Spleen (tissue), 11 donors: Measurements from ENCODE around the gene PTGR1. TPM values are rescaled to one million over a fixed set of nuclear protein-coding genes. Genes with fewer than 3 reads are reported as not detected.

Experiments
- DNase-seq: peaks from one replicate; pipeline ENCODE4 v3.0.0-alpha.2; 2020
- H3K27ac ChIP-seq, 8 donors: fragments of 200-600 bp; sonication (generic) in 7 of 8; 1 replicate in 4 of 8; 2 replicates in 4 of 8; pipeline versions ENCODE4 v1.5.0 to v1.8.0; 2016 to 2021; ENCODE audit warnings: inconsistent platforms in 4 of 8, mild to moderate bottlenecking in 4 of 8, moderate library complexity in 1 of 8
- H3K27me3 ChIP-seq, 7 donors: fragments of 200-600 bp; sonication (generic) in 6 of 7; replicated peaks in 1 of 7; 1 replicate in 4 of 7; 2 replicates in 3 of 7; pipeline versions ENCODE4 v1.5.0 to v1.8.0; 2016 to 2021; ENCODE audit warnings: inconsistent platforms in 3 of 7, mild to moderate bottlenecking in 1 of 7
- H3K36me3 ChIP-seq, 6 donors: fragments of 200-600 bp; sonication (generic) in 5 of 6; 1 replicate in 4 of 6; 2 replicates in 2 of 6; pipeline versions ENCODE4 v1.5.0 to v1.8.0; 2016 to 2021; ENCODE audit warnings: inconsistent platforms in 2 of 6
- H3K4me1 ChIP-seq, 6 donors: fragments of 200-600 bp; sonication (generic) in 5 of 6; 1 replicate in 3 of 6; 2 replicates in 3 of 6; pipeline versions ENCODE4 v1.5.0 to v1.8.0; 2016 to 2021; ENCODE audit warnings: inconsistent platforms in 3 of 6
- H3K4me3 ChIP-seq, 8 donors: fragments of 200-600 bp; sonication (generic) in 7 of 8; 1 replicate in 4 of 8; 2 replicates in 4 of 8; pipeline versions ENCODE4 v1.5.0 to v1.8.0; 2016 to 2021; ENCODE audit warnings: inconsistent platforms in 4 of 8, mild to moderate bottlenecking in 4 of 8, moderate library complexity in 2 of 8
- H3K9me3 ChIP-seq, 8 donors: fragments of 200-600 bp; sonication (generic) in 7 of 8; 1 replicate in 4 of 8; 2 replicates in 4 of 8; pipeline versions ENCODE4 v1.5.0 to v1.8.0; 2016 to 2021; ENCODE audit warnings: inconsistent platforms in 4 of 8
- CTCF ChIP-seq, 11 experiments: fragments of 200-600 bp in 7 of 11; fragments of 450-650 bp in 4 of 11; sonication (generic) in 4 of 11; IDR thresholded peaks in 8 of 11; conservative IDR thresholded peaks in 3 of 11; 1 replicate in 7 of 11; 2 replicates in 4 of 11; pipeline versions ENCODE4 v1.4.0 to v1.8.0; 2016 to 2021; ENCODE audit warnings: antibody characterized with exemption in 11 of 11, inconsistent platforms in 4 of 11, mild to moderate bottlenecking in 1 of 11
- POLR2A ChIP-seq, 3 donors: fragments of 450-650 bp; IDR thresholded peaks; one replicate each; pipeline ENCODE4 v1.5.1; 2017; ENCODE audit warnings: antibody characterized with exemption in 3 of 3, mild to moderate bottlenecking in 1 of 3
- POLR2AphosphoS5 ChIP-seq, 3 donors: sonication (generic); formaldehyde crosslinking; IDR thresholded peaks; one replicate each; pipeline ENCODE4 v1.5.1; 2017; ENCODE audit warnings: antibody characterized with exemption in 3 of 3
- WGBS, 5 donors: extraction: QIAGEN DNeasy Blood & Tissue Kit in 3 of 5; methylation state at CpG; one replicate each; pipeline versions ENCODE4 v1.1.5 to v1.1.7; 2013 to 2018; 5-methylcytosine and 5-hydroxymethylcytosine counted together
- intact Hi-C: fragments of 100-400 bp; cut with DNase I; formaldehyde crosslinking; loops from one replicate; pipeline ENCODE4 v1.15.0; 2023; ENCODE audit warnings: low total_unique reads
- polyA plus RNA-seq, 3 donors: library from polyadenylated mRNA; stranded (reverse); fragments of 200-250 nt; gene quantifications; one replicate each; pipeline ENCODE4 v1.2.1, GENCODE V29; 2013
- total RNA-seq, 7 donors: library from RNA; depleted of rRNA in 3 of 7; stranded (reverse); fragments of >200 nt in 3 of 7; fragmentation: NEBNext Ultra II Directional in 4 of 7; extraction: Animal tissue kit (Norgen Biotek cat#: 25700) in 4 of 7; gene quantifications; one replicate each; pipeline versions ENCODE4 v1.1.0 to v1.2.1, GENCODE V29; 2016 to 2021
- donor health status: healthy with polysubstance abuse.
- donor health status: DM: no; HTN: no; CAD: no; lungs with moderate emphysema.
- donor health status: DM: no; HTN: no; CAD: no.
- donor health status: Bipolar disorder and iron deficiency.
- donor health status: healthy.
- donor health status: DM: no; HTN: no; CAD: no.
- donor health status: DM: yes; HTN: yes; CAD: no.

Gene PTGR1
- total and polyA plus RNA-seq, 10 donors: 2.8 to 14.6 (median 9.6) TPM

DNA sequence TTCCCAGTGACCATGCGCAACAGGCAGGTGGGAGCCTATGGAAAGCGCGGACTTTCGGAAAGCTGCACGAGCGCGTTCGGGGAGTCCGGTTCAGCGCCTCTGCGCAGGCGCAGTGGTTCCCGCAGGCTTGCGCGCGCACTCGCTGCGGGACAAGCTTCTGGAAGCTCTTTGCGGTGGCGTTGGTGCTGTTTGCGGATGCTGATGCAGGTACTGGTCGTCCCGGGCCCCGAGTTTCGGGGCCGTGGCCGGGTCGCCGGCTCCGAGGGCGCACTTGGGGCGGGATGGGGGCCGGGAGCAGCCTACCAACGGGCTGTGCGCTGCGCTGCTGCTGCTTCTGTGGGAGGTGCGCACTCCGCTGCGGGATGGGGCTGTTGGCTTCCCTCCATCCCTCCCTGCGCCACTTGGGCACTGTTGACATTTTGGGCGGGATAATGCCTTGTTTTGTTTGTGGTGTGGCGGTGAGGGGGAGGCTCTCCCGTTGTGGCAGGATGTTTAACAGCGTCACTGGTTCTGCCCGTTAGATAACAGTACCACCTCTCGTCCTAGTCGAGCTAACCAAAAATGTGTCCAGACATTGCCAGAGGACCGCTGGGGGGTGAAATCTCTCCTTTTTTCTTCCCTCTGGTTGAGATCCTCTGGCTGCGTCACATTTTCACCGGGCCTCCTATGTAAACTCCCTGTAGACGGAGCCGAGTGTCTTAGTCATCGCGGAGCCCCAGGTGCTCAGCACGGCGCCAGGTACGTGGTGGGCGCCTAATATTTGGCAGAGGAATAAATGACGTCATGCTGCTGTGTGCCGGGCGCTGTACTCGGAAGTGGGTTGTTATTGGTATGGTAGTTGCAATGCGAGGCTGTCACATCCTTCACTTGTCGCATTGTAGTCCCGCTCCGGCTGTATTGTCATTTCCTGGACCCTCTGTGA, 74.1 kb downstream of the PTGR1 start, which contains the start of gene ZNF483:
Gene ZNF483, plus strand, starts transcription at position 124 of the 922 bp plus-strand sequence. CDS start 2,217 bp downstream, outside the sequence.
- Histone ChIP-seq H3K27ac (peak within 1 kb of the TSS in 6 of 8 donors; percentile 20 to 67 (median 54)), H3K4me3 (peak within 1 kb of the TSS; percentile 65 to 92 (median 78)), H3K36me3 (peaks cover 0 to 27% (median 5%) of the 10 kb centered on the region in 6 donors), H3K9me3 (no peaks in the 10 kb centered on the region), H3K4me1 (peaks cover 5 to 25% (median 14%) of the 10 kb centered on the region in 6 donors), H3K27me3 (peaks cover 0 to 17% (median 0%) of the 10 kb centered on the region in 7 donors)
- intact Hi-C loops: no loop called here
- peak; percentile 85 for DNase-seq
- TF ChIP-seq CTCF (IDR thresholded peaks at IDR 0.05 in 8 of 11, conservative IDR thresholded peaks at IDR 0.05 in 3 of 11): no peak
- no peak for TF ChIP-seq POLR2A (IDR thresholded peaks at IDR 0.05)
- peak; percentile 73 to 86 (median 78) for TF ChIP-seq POLR2AphosphoS5 (IDR thresholded peaks at IDR 0.05)
- 1 to 4% (median 1%) methylated on average over 29 to 66 of the region's 66 CpGs for WGBS, 5 donors

DNA sequence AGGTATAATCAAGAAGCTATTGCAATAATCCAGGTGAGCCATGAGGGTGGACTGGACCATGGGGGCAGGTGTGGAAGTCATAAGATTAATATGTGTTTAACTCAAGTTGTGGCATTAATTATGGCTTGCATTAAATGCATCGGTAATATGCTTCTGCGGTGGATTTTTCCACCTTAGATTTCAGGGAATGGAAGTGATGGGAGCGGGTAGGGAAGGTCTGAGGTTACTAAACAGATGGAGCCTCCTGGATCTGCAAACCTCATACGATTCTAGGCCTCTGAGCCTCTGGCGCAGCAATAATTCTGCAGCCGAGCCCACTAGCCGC, 74.8 kb downstream of the PTGR1 start:
- 30 to 38% (median 36%) methylated on average over 7 of the region's 7 CpGs for WGBS, 5 donors
- H3K4me3 ChIP-seq: peak overlapping the region; percentile 65 to 92 (median 78)
- peaks cover 5 to 25% (median 14%) of the 10 kb centered on the region in 6 donors for H3K4me1 ChIP-seq
- TF ChIP-seq POLR2AphosphoS5 (IDR thresholded peaks at IDR 0.05): no peak
- TF ChIP-seq POLR2A (IDR thresholded peaks at IDR 0.05): no peak
- no peak for TF ChIP-seq CTCF (IDR thresholded peaks at IDR 0.05 in 8 of 11, conservative IDR thresholded peaks at IDR 0.05 in 3 of 11)
- H3K9me3 ChIP-seq: no peaks in the 10 kb centered on the region
- peaks cover 0 to 21% (median 3%) of the 10 kb centered on the region in 6 donors for H3K36me3 ChIP-seq
- peaks cover 0 to 17% (median 0%) of the 10 kb centered on the region in 7 donors for H3K27me3 ChIP-seq
- intact Hi-C loops: no loop called here
- no peak for DNase-seq
- H3K27ac ChIP-seq: peak overlapping the region in 3 of 8 donors; percentile 60 to 67 (median 61)

DNA sequence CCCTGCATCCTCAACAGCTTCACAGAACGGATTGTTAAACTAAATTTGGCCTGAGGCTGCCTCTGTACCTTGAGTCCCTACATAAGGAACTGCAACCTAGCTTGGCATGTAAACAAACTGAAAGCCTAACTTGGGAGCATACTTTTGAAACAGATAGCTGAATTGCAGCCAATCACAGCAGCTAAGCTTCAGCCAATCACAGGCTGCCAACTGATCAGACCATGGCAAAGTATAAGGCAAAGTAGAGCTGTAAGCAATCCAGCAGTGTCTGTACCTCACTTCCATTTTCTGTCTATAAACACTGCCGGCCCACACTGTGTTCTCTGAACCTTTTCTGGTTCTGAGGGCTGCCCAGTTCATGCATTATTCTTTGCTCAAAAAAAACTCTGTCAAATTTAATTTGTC, 83.4 kb downstream of the PTGR1 start:
- H3K4me1 ChIP-seq: no peaks in the 10 kb centered on the region
- 77 to 93% (median 86%) methylated on average over 2 of the region's 2 CpGs for WGBS, 5 donors
- H3K27ac ChIP-seq: no peak overlapping the region
- no peaks in the 10 kb centered on the region for H3K36me3 ChIP-seq
- no peaks in the 10 kb centered on the region for H3K27me3 ChIP-seq
- no peak for DNase-seq
- H3K9me3 ChIP-seq: peaks cover 0 to 13% (median 8%) of the 10 kb centered on the region in 8 donors
- intact Hi-C loops: no loop called here
- TF ChIP-seq CTCF (IDR thresholded peaks at IDR 0.05 in 8 of 11, conservative IDR thresholded peaks at IDR 0.05 in 3 of 11) (no peak), POLR2A (IDR thresholded peaks at IDR 0.05) (no peak), POLR2AphosphoS5 (IDR thresholded peaks at IDR 0.05) (no peak)
- H3K4me3 ChIP-seq: no peak overlapping the region

DNA sequence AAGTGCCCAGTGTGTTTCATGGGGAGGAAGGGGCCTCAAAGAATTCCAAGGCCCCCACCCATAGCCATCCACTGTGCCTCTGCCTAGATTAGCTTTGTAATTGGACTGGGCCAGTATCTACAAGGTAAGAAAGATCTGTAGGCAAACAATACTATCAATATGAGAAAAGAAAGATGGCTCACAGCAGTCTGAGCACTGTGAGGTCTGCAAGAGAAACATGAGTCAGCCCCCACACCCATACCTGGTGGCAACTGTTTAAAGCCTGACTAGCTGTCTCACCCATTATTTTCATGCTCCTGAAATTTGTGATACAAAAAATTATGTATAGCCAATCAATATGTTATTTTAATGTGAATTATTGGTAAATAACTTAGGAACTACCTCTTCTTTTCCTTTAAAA, 84.5 kb downstream of the PTGR1 start:
- no peak for TF ChIP-seq POLR2A (IDR thresholded peaks at IDR 0.05)
- no peak for TF ChIP-seq CTCF (IDR thresholded peaks at IDR 0.05 in 8 of 11, conservative IDR thresholded peaks at IDR 0.05 in 3 of 11)
- TF ChIP-seq POLR2AphosphoS5 (IDR thresholded peaks at IDR 0.05): no peak
- Histone ChIP-seq H3K9me3 (peaks cover 0 to 21% (median 16%) of the 10 kb centered on the region in 8 donors), H3K27me3 (no peaks in the 10 kb centered on the region), H3K27ac (no peak overlapping the region), H3K36me3 (no peaks in the 10 kb centered on the region), H3K4me3 (no peak overlapping the region), H3K4me1 (no peaks in the 10 kb centered on the region)
- intact Hi-C loops: no loop called here
- no peak for DNase-seq
